CD4-positive, alpha-beta T cell treated with Interleukin-1 beta for 1 hour (primary cell): ENCODE data around the gene OPCML.

ENCODE experiments used
- DNase-seq, 2 donors: peaks; one replicate each; pipeline ENCODE4 v3.0.0-alpha.2; 2020 to 2022

OPCML gene

GRCh38 chr11:132638423-132638822 is 893.9 kb downstream of the OPCML start:
- no peak for DNase-seq

- no peak for DNase-seq
These were observed 895.8 kb downstream of the OPCML start for GRCh38 chr11:132636523-132636922.

GRCh38 chr11:132632641-132633124 is 899.6 kb downstream of the OPCML start:
- DNase-seq, result no peak

GRCh38 chr11:132631989-132632388 is 900.3 kb downstream of the OPCML start:
- DNase-seq, result no peak

- DNase-seq, result no peak
These were observed 904.3 kb downstream of the OPCML start for GRCh38 chr11:132627981-132628380.

GRCh38 chr11:132626446-132626845 is 905.9 kb downstream of the OPCML start:
- no peak for DNase-seq

GRCh38 chr11:132623511-132623910 is 908.8 kb downstream of the OPCML start:
- no peak for DNase-seq

- DNase-seq, result no peak
These were observed 910.2 kb downstream of the OPCML start for GRCh38 chr11:132621976-132622580.

- DNase-seq, result no peak
These were observed 911.9 kb downstream of the OPCML start for GRCh38 chr11:132620423-132620822.

GRCh38 chr11:132610791-132611190 is 921.5 kb downstream of the OPCML start:
- DNase-seq, result no peak

GRCh38 chr11:132610216-132610615 is 922.1 kb downstream of the OPCML start:
- no peak for DNase-seq

- DNase-seq, result no peak
These were observed 924.7 kb downstream of the OPCML start for GRCh38 chr11:132607575-132607974.

GRCh38 chr11:132605825-132606570 is 926.3 kb downstream of the OPCML start:
- DNase-seq, result no peak

- no peak for DNase-seq
These were observed 927.9 kb downstream of the OPCML start for GRCh38 chr11:132604431-132604830.

- no peak for DNase-seq
These were observed 930.4 kb downstream of the OPCML start for GRCh38 chr11:132601875-132602274.

GRCh38 chr11:132595711-132596134 is 936.6 kb downstream of the OPCML start:
- DNase-seq, result no peak

- no peak for DNase-seq
These were observed 937.1 kb downstream of the OPCML start for GRCh38 chr11:132595246-132595645.

GRCh38 chr11:132590986-132591385 is 941.3 kb downstream of the OPCML start:
- no peak for DNase-seq

GRCh38 chr11:132590554-132590953 is 941.7 kb downstream of the OPCML start:
- no peak for DNase-seq

- DNase-seq, result no peak
These were observed 942.5 kb downstream of the OPCML start for GRCh38 chr11:132589791-132590190.

GRCh38 chr11:132588366-132588765 is 943.9 kb downstream of the OPCML start:
- DNase-seq, result no peak

- no peak for DNase-seq
These were observed 944.6 kb downstream of the OPCML start for GRCh38 chr11:132587716-132588115.

GRCh38 chr11:132586801-132587200 is 945.5 kb downstream of the OPCML start:
- no peak for DNase-seq

- DNase-seq, result no peak
These were observed 952.5 kb downstream of the OPCML start for GRCh38 chr11:132579634-132580327.
